ENCODE results near the gene INPP5D. TPM values are rescaled to one million over a fixed set of nuclear protein-coding genes. Genes with fewer than 3 reads are reported as not detected.

INPP5D gene
- total RNA-seq, 1 experiment from 2014 or later: 2.6 TPM

DNA sequence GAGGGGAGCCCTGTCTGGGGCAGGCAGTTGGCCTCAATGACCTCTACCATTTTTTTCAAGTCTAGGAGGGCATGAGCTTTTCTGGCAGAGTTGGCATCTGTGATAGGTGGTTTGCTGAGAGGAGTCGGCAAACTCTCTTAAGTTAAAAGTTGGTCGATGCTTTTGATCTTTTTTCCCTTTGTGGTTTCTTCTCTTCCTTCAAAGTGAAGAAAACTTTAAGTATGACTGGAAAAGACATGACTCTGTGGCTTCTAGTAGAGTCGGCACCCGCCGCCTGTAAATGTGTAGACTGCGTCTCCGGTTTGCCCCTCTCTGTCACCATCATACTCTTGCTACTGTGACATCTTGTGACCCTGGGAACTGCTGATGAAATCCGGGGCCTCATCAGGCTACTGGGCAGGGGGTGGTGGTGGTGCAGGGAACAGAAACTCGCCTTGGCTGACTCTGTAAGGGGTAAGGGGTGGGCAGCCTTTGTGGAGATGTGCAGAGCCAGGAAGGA is 21.1 kb downstream of the INPP5D start:
- no peak overlapping the region for H3K4me3 ChIP-seq
- H3K4me1 ChIP-seq (replicated peaks): peaks cover 6% of the 10 kb centered on the region
- H3K27ac ChIP-seq: no peak overlapping the region
- no peak for DNase-seq (ENCODE audit: low read depth in 1 of 2, low spot score in 2 of 2)
- no peaks in the 10 kb centered on the region for H3K36me3 ChIP-seq
- H3K9me3 ChIP-seq (replicated peaks): no peaks in the 10 kb centered on the region
- no peaks in the 10 kb centered on the region for H3K27me3 ChIP-seq (replicated peaks)

DNA sequence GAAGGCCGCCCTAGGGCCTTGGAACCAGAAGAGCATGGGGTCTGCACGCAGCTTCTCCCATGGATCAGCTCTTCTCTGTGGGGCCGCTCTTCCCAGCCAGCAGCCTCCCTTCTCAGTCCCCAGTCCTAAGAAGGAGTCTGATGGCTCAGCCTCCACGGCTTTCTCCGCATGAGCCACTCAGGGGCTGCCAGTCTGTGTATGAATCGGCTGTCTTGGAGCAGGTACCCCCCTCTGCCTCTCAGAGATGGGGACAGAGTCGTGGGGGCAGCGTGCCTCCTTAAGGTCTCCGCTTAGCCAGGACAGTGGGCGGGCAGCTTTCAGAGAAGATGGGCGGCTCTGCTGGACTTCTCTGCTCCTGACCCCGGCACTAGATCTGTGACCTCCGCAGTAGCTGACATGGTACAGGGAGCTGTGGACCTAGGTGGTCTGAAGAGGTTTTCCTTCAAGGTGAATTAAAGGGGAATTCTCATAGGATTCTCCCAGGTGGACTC is 21.6 kb downstream of the INPP5D start:
- H3K9me3 ChIP-seq (replicated peaks): no peaks in the 10 kb centered on the region
- no peaks in the 10 kb centered on the region for H3K27me3 ChIP-seq (replicated peaks)
- peaks cover 6% of the 10 kb centered on the region for H3K4me1 ChIP-seq (replicated peaks)
- DNase-seq (ENCODE audit: low read depth in 1 of 2, low spot score in 2 of 2): no peak
- H3K4me3 ChIP-seq: no peak overlapping the region
- no peaks in the 10 kb centered on the region for H3K36me3 ChIP-seq
- H3K27ac ChIP-seq: no peak overlapping the region

DNA sequence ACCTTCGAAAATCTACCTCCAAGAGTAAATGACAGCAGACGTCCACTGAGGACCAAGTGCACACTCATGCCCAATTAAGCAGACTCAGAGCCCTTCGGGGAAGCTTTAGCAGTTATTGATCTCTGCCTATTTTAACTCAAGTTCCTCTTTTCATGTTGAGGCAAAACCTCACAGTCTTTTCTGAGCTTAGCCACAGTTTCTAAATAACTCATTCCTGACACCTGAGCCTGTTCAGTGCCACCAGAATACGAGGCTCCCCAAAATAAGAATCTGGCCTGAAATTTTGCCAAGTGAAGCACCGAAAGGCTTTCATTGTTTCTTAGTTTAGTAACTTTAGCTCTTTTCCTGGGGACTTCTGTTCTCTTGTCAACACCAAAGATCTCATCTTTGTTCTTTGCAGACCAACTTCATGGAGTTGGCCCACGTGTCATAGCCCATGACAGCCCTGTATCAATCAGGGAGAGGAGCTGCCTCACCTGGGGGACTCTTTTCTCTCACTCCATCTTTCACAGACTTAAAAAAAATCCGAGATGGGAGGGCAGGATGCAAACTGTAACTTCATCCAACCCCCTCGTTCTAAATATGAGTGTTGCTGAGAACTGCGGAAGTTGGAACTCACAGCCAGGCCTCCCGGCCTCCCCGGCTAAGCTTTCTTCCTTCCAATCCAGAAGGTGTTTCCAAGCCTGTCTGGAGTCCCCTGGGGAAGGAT is 22.2 kb downstream of the INPP5D start:
- Histone ChIP-seq H3K4me1 (replicated peaks) (peaks cover 6% of the 10 kb centered on the region), H3K36me3 (no peaks in the 10 kb centered on the region), H3K4me3 (no peak overlapping the region), H3K27ac (no peak overlapping the region), H3K9me3 (replicated peaks) (no peaks in the 10 kb centered on the region), H3K27me3 (replicated peaks) (no peaks in the 10 kb centered on the region)
- DNase-seq (ENCODE audit: low read depth in 1 of 2, low spot score in 2 of 2): no peak

DNA sequence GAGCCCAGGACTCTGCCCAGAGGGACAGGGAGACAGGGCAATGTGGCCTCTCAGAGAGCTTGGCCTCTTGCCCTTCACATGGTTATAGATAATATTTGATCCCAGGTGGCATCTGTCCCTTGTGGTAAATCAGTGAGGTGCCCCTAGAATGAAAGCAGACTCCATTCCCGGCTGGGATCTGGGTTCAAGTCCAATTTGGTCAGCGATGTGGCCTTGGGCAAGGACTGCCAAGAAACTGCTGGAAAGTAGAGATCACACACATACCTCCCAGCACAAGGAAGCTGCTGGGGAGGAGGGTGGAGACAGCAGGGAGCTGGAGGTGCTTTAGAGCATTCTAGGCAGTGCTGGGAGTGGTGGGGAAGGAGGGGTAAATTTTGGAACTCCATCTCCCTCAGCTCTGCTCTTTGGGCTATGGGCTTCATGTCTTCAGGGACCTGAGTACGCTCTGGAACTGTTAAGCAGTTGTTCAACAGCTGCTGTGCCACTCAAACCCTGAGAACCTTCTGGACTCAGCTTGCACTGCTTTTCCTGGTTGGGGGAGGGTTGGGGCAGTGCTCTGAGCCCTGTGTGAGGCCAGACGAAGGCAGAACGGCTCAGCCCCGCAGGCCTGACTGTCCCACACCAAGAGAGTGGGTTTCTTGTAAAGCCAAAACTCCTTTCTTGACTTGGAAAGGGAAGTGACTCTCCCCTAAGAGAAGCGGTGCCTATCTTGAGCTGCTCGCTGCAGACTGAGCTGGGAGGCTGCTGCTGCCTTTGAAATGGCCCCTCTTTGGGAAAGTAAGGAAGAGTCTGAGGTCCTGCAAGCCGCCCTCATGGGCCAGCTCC is 23.0 kb downstream of the INPP5D start:
- no peak overlapping the region for H3K4me3 ChIP-seq
- no peaks in the 10 kb centered on the region for H3K36me3 ChIP-seq
- H3K27ac ChIP-seq: no peak overlapping the region
- peaks cover 6% of the 10 kb centered on the region for H3K4me1 ChIP-seq (replicated peaks)
- DNase-seq (ENCODE audit: low read depth in 1 of 2, low spot score in 2 of 2): no peak
- no peaks in the 10 kb centered on the region for H3K9me3 ChIP-seq (replicated peaks)
- no peaks in the 10 kb centered on the region for H3K27me3 ChIP-seq (replicated peaks)

DNA sequence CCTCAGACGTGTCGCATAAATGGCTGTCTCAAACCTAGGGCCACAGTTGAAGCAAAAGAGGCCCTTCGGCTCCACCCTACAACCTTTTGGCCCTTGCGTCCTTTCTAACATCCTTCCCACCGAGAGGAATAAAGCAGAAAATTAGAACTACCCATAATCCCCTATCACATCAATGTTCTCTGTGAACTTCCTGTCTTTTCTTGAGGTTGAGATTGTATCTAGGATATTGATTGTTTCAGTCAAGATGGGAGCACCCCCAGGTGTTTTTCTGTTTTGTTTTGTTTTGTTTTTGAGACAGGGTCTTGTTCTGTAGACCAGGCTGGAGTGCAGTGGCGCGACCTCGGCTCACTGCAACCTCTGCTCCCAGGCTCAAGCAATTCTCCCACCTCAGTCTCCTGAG is 23.6 kb downstream of the INPP5D start:
- Histone ChIP-seq H3K27ac (no peak overlapping the region), H3K4me1 (replicated peaks) (peaks cover 6% of the 10 kb centered on the region), H3K9me3 (replicated peaks) (no peaks in the 10 kb centered on the region), H3K36me3 (no peaks in the 10 kb centered on the region), H3K27me3 (replicated peaks) (no peaks in the 10 kb centered on the region), H3K4me3 (no peak overlapping the region)
- no peak for DNase-seq (ENCODE audit: low read depth in 1 of 2, low spot score in 2 of 2)

DNA sequence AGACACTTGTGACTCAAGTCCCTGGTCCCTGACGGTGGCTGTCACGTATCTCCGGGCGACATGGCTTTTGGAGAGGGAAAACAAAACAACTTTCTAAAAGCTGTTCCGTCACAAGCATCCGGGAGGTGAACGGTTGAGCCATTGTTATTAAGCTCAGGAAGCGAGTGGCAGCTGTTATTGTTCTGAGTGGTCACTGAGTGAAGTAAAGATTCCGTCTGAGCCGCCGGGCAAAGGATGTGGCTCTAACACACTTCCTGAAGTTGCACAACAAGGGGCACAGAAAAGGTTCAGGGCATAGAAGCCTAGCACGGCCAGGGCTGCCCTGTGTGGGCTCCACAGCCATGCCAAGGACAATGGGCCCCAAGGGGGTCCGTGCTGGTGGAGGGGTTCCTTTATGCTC is 24.3 kb downstream of the INPP5D start:
- H3K27ac ChIP-seq: no peak overlapping the region
- H3K36me3 ChIP-seq: no peaks in the 10 kb centered on the region
- no peaks in the 10 kb centered on the region for H3K27me3 ChIP-seq (replicated peaks)
- H3K9me3 ChIP-seq (replicated peaks): no peaks in the 10 kb centered on the region
- DNase-seq (ENCODE audit: low read depth in 1 of 2, low spot score in 2 of 2): no peak
- H3K4me1 ChIP-seq (replicated peaks): peaks cover 6% of the 10 kb centered on the region
- H3K4me3 ChIP-seq: no peak overlapping the region

DNA sequence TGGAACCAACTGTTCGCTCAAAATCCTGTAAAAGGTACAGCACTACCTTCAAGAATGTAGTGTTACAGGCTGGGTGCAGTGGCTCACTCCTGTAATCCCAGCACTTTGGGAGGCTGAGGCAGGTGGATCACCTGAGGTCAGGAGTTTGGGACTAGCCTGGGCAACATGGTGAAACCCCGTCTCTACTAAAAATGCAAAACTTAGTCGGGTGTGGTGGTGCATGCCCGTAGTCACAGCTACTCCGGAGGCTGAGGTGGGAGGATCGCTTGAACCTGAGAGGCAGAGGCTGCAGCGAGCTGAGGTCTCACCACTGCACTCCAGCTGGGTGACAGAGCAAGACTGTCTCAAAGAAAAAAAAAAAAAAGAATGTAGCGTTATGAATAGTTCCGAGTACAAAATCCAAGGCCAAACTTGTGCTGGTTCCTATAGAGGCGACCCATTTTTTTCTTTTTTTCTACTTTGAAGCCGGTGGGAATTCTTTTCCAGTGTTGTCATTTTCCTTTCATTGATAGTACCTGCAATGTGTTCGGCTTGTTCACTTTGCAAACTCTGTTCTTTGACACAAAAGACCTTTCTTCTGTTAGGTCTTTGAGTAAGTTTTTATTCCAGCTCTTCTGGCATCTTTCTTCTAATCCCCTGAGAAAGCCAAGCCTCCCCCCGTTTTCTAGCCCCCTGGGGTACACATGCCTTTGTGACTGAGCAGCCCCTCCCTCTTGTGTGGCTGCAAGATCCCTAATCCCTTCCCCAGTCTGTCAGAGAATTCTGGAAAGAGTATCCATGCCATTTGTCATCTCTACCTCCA is 25.1 kb downstream of the INPP5D start:
- H3K27ac ChIP-seq: no peak overlapping the region
- peaks cover 6% of the 10 kb centered on the region for H3K4me1 ChIP-seq (replicated peaks)
- no peaks in the 10 kb centered on the region for H3K27me3 ChIP-seq (replicated peaks)
- no peak for DNase-seq (ENCODE audit: low read depth in 1 of 2, low spot score in 2 of 2)
- no peaks in the 10 kb centered on the region for H3K36me3 ChIP-seq
- no peaks in the 10 kb centered on the region for H3K9me3 ChIP-seq (replicated peaks)
- no peak overlapping the region for H3K4me3 ChIP-seq

DNA sequence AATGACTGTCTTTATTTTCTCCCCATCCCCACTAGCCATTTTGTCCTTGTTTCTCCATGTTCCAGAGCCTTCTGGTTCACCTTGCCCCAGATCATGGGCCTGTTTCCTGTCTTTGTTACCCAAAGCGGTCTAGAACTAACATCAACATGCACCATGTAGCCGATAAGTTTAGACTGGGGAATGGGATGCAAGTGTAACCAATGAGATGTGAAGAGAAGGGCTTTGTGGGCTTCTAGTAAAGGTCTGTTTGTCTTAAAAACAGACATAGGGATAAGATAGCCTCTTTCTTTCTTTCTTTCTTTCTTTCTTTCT is 25.7 kb downstream of the INPP5D start:
- no peak for DNase-seq (ENCODE audit: low read depth in 1 of 2, low spot score in 2 of 2)
- no peak overlapping the region for H3K27ac ChIP-seq
- H3K27me3 ChIP-seq (replicated peaks): no peaks in the 10 kb centered on the region
- peaks cover 6% of the 10 kb centered on the region for H3K4me1 ChIP-seq (replicated peaks)
- H3K36me3 ChIP-seq: no peaks in the 10 kb centered on the region
- no peaks in the 10 kb centered on the region for H3K9me3 ChIP-seq (replicated peaks)
- H3K4me3 ChIP-seq: no peak overlapping the region

DNA sequence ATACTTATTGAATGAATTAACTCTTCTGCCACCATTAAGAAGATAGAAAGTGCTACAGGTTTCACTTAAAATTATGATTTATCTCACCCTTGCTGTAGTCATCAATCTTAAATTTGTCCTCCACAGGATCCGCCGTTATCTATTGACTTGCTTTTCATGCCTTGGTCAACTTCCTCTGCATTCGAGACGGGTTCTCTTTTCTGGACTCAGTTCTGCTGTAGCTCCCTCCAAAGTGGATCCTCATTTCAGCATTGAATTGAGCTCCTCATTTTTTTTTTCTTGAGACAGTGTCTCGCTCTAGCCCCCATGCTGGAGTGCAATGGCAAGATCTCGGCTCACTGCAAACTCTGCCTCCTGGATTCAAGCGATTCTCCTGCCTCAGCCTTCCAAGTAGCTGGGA is 27.6 kb downstream of the INPP5D start:
- no peak overlapping the region for H3K4me3 ChIP-seq
- no peak for DNase-seq (ENCODE audit: low read depth in 1 of 2, low spot score in 2 of 2)
- H3K27me3 ChIP-seq (replicated peaks): no peaks in the 10 kb centered on the region
- H3K4me1 ChIP-seq (replicated peaks): peaks cover 6% of the 10 kb centered on the region
- H3K36me3 ChIP-seq: no peaks in the 10 kb centered on the region
- H3K27ac ChIP-seq: no peak overlapping the region
- H3K9me3 ChIP-seq (replicated peaks): no peaks in the 10 kb centered on the region

DNA sequence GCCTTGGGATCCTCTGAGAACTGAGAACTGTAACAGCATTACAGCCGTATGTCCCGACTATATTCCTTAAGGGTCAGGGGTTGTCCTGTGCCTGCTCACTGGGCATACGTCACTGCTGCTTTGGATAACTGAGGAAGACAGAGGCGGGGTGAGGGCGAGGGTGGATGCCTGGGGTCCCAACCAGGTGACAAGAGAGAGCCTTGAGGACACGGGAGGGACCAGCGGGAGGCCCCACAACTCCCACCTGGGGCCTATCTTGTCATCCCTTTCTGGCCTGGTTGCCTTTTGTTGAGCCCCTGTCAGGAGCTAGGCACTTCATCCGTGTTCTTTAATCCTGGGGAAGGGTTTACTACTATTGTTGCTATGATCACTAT is 28.8 kb downstream of the INPP5D start:
- Histone ChIP-seq H3K4me3 (no peak overlapping the region), H3K27me3 (replicated peaks) (no peaks in the 10 kb centered on the region), H3K4me1 (replicated peaks) (peaks cover 6% of the 10 kb centered on the region), H3K36me3 (no peaks in the 10 kb centered on the region), H3K27ac (no peak overlapping the region), H3K9me3 (replicated peaks) (no peaks in the 10 kb centered on the region)
- DNase-seq (ENCODE audit: low read depth in 1 of 2, low spot score in 2 of 2): no peak

DNA sequence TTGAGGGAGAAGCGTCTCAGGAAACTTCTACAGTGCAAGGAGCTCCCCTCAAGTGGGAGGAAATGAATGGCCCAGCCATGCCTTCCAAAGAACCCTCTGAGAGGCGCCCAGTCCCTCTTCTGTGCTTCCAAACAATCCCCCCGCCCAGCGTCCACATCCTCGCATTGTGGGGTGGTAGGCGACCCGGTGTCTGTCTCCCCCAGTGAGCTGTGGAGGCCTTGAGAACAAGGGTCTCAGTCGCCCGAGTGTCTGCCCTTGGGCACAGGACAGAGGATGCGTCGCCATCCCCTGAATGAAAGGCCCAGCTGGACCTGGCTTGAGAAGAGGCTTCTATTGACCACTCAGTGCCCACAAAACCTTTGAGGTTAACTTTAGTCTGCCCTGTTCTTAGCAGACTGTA is 29.7 kb downstream of the INPP5D start:
- DNase-seq (ENCODE audit: low read depth in 1 of 2, low spot score in 2 of 2): no peak

DNA sequence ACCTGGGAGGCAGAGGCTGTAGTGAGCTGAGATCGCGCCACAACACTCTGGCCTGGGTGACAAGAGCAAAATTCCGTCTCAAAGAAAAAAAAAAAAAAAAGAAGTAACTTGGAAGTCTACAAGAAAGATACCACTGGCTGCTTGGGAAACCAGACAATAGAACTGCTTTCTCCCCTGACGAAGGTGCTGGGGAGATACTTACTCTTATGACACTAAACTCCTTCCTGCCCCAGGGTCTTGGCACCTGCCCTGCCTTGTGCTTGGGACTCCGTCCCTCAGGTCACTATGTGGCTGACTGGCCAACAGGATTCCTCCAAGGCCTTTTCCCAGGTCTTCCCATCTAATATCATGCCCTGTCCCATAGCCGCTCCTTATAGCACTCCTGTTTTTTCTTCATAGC is 30.7 kb downstream of the INPP5D start:
- Histone ChIP-seq H3K9me3 (replicated peaks) (no peaks in the 10 kb centered on the region), H3K36me3 (no peaks in the 10 kb centered on the region), H3K4me1 (replicated peaks) (no peaks in the 10 kb centered on the region), H3K27ac (no peak overlapping the region), H3K27me3 (replicated peaks) (no peaks in the 10 kb centered on the region), H3K4me3 (no peak overlapping the region)
- no peak for DNase-seq (ENCODE audit: low read depth in 1 of 2, low spot score in 2 of 2)

More for the DNA sequence above, 29.7 kb downstream of the INPP5D start:
- Histone ChIP-seq H3K4me3 (no peak overlapping the region), H3K4me1 (replicated peaks) (no peaks in the 10 kb centered on the region), H3K27me3 (replicated peaks) (no peaks in the 10 kb centered on the region), H3K36me3 (no peaks in the 10 kb centered on the region), H3K27ac (no peak overlapping the region), H3K9me3 (replicated peaks) (no peaks in the 10 kb centered on the region)

DNA sequence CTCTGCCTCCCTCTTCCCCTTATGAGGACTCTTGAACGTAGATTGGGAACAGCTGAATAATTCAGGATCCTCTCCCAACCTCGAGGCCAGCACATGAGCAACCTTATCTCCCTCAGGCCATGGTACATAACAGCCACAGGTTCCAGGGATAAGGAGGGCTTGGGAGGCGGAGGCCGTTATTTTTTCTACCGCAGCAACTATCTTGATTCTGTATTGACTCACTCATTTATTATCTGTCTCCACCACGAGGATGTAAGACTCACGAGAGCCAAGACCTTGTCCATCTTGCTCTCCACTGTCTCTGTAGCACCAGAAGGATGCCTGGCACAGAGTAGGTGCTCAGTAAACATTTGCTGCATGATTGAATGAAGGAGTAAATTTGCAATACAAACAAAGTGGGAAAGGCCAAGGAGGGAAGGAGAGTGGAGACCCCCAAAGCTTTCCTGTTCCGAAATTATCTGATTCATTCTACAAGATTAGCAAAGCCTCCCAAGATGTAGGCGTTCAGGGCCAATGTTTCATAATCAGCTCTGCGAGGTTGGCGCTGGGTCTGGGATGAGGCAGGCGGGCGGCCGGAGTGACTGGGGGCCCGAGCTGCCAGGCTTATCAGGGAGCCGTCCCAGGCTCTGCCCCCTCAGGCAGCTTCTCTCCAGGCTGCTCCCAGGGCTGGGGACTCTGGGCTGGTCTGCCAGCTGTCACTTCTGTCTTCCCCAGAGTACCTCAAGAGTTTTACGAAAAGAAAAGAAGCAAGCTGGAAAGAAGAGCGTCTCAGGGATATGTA is 31.6 kb downstream of the INPP5D start:
- no peak for DNase-seq (ENCODE audit: low read depth in 1 of 2, low spot score in 2 of 2)

More for the DNA sequence above, 31.6 kb downstream of the INPP5D start:
- H3K4me1 ChIP-seq (replicated peaks): no peaks in the 10 kb centered on the region
- no peak overlapping the region for H3K4me3 ChIP-seq
- H3K36me3 ChIP-seq: no peaks in the 10 kb centered on the region
- H3K9me3 ChIP-seq (replicated peaks): no peaks in the 10 kb centered on the region
- no peaks in the 10 kb centered on the region for H3K27me3 ChIP-seq (replicated peaks)
- H3K27ac ChIP-seq: no peak overlapping the region
